Right lobe of liver (tissue), 6 donors: ENCODE measurements around the gene PPP1R17. TPM values are rescaled to one million over a fixed set of nuclear protein-coding genes. Genes with fewer than 3 reads are reported as not detected.

ENCODE experiments used
- ATAC-seq, 4 donors: fragments of 200-7000 bp; cut with Tn5 transposase; one replicate each; pipeline ENCODE4 v1.9.1; 2020; ENCODE audit warnings: mild to moderate bottlenecking in 4 of 4, moderate library complexity in 4 of 4
- DNase-seq, 3 donors: peaks; one replicate each; pipeline ENCODE4 v3.0.0-alpha.2; 2020
- H3K27ac ChIP-seq, 3 donors: fragments of 200-600 bp; one replicate each; pipeline ENCODE4 v1.8.0; 2022
- H3K27me3 ChIP-seq, 2 donors: fragments of 200-600 bp; one replicate each; pipeline ENCODE4 v1.8.0; 2022
- H3K36me3 ChIP-seq, 4 donors: fragments of 200-600 bp; sonication (generic) in 1 of 4; one replicate each; pipeline versions ENCODE4 v1.5.1 to v1.8.0; 2017 to 2022; ENCODE audit warnings: control low read depth in 1 of 4
- H3K4me1 ChIP-seq, 4 donors: fragments of 200-600 bp; sonication (generic) in 1 of 4; one replicate each; pipeline versions ENCODE4 v1.5.1 to v1.8.0; 2017 to 2022; ENCODE audit warnings: control low read depth in 1 of 4
- H3K4me3 ChIP-seq, 3 donors: fragments of 200-600 bp; one replicate each; pipeline ENCODE4 v1.8.0; 2022
- H3K9me3 ChIP-seq, 4 donors: fragments of 200-600 bp; sonication (generic) in 1 of 4; one replicate each; pipeline versions ENCODE4 v1.5.1 to v1.8.0; 2017 to 2022; ENCODE audit warnings: control low read depth in 1 of 4
- POLR2A ChIP-seq: fragments of 450-650 bp; IDR thresholded peaks from one replicate; pipeline ENCODE4 v1.6.1; 2017; ENCODE audit warnings: antibody characterized with exemption, mild to moderate bottlenecking
- WGBS: methylation state at CpG from one replicate; pipeline ENCODE4 v1.1.6; 2018; ENCODE audit warnings: low coverage, low lambda C conversion rate; ENCODE audit not compliant: insufficient coverage; ENCODE audit errors: missing lambda C conversion rate; 5-methylcytosine and 5-hydroxymethylcytosine counted together
- intact Hi-C, 2 donors: fragments of 100-400 bp; cut with DNase I; formaldehyde crosslinking; loops; one replicate each; pipeline versions ENCODE4 v1.11.2 to v1.14.1; 2022
- total RNA-seq, 6 experiments: library from RNA; depleted of rRNA in 2 of 6; stranded (reverse); fragments of >200 nt in 2 of 6; fragmentation: NEBNext Ultra II Directional in 3 of 6; extraction: Animal tissue kit (Norgen Biotek cat#: 25700) in 3 of 6; gene quantifications; one replicate each; pipeline versions ENCODE4 v1.1.0 to v1.2.4, GENCODE V29; 2016 to 2023
- TF ChIP-seq, protein P1 (sequence below), 4 donors: fragments of 200-600 bp in 3 of 4; fragments of 450-650 bp in 1 of 4; IDR thresholded peaks; one replicate each; pipeline versions ENCODE4 v1.5.1 to v1.8.0; 2016 to 2022; ENCODE audit warnings: antibody characterized with exemption in 4 of 4, mild to moderate bottlenecking in 2 of 4
- donor health status: DM: no; HTN: yes; CAD: no.
- donor health status: DM: no; HTN: no; CAD: no.
- donor health status: DM: no; HTN: no; CAD: no.
- donor health status: DM: no; HTN: yes; CAD: no.
- donor health status: DM: no; HTN: yes; CAD: no.

PPP1R17 gene
- total RNA-seq, 6 experiments from 2014 or later, result not detected

GRCh38 chr7:31735991-31736982, 49.3 kb downstream of the PPP1R17 start:
- DNase-seq (peak in 2 of 3 donors; percentile 32 to 57), ATAC-seq (peak; percentile 84 to 95 (median 92))
- TF ChIP-seq, protein P1, sequence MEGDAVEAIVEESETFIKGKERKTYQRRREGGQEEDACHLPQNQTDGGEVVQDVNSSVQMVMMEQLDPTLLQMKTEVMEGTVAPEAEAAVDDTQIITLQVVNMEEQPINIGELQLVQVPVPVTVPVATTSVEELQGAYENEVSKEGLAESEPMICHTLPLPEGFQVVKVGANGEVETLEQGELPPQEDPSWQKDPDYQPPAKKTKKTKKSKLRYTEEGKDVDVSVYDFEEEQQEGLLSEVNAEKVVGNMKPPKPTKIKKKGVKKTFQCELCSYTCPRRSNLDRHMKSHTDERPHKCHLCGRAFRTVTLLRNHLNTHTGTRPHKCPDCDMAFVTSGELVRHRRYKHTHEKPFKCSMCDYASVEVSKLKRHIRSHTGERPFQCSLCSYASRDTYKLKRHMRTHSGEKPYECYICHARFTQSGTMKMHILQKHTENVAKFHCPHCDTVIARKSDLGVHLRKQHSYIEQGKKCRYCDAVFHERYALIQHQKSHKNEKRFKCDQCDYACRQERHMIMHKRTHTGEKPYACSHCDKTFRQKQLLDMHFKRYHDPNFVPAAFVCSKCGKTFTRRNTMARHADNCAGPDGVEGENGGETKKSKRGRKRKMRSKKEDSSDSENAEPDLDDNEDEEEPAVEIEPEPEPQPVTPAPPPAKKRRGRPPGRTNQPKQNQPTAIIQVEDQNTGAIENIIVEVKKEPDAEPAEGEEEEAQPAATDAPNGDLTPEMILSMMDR (IDR thresholded peaks at IDR 0.05), result peak; percentile 76 to 84 (median 78)
- TF ChIP-seq POLR2A, result no peak
- Histone ChIP-seq H3K9me3 (no peaks in the 10 kb centered on the region), H3K27ac (no peak overlapping the region), H3K4me3 (no peak overlapping the region), H3K27me3 (no peaks in the 10 kb centered on the region), H3K4me1 (no peaks in the 10 kb centered on the region), H3K36me3 (no peaks in the 10 kb centered on the region)
- intact Hi-C loops, result no loop called here
- 45% methylated on average over 11 of the region's 11 CpGs for WGBS

- intact Hi-C loops, result loop anchor here in 1 of 2 donors (10.0 kb wide), 1 partner anchor 463 kb away; no protein-coding TSS in a partner anchor
- no peak overlapping the region for H3K4me3 ChIP-seq
- no peaks in the 10 kb centered on the region for H3K4me1 ChIP-seq
- DNase-seq (no peak), ATAC-seq (no peak)
- no peak for TF ChIP-seq POLR2A
- TF ChIP-seq, protein P1 (IDR thresholded peaks at IDR 0.05), result no peak
- H3K27ac ChIP-seq, result no peak overlapping the region
- no peaks in the 10 kb centered on the region for H3K36me3 ChIP-seq
- no peaks in the 10 kb centered on the region for H3K9me3 ChIP-seq
- 26% methylated on average over 4 of the region's 4 CpGs for WGBS
- no peaks in the 10 kb centered on the region for H3K27me3 ChIP-seq
These were observed 54.8 kb downstream of the PPP1R17 start for GRCh38 chr7:31741852-31742251.

- 3% methylated on average over 4 of the region's 4 CpGs for WGBS
- DNase-seq, result peak; percentile 45 to 58 (median 57)
These were observed 57.4 kb downstream of the PPP1R17 start for GRCh38 chr7:31744294-31744874.

DNA sequence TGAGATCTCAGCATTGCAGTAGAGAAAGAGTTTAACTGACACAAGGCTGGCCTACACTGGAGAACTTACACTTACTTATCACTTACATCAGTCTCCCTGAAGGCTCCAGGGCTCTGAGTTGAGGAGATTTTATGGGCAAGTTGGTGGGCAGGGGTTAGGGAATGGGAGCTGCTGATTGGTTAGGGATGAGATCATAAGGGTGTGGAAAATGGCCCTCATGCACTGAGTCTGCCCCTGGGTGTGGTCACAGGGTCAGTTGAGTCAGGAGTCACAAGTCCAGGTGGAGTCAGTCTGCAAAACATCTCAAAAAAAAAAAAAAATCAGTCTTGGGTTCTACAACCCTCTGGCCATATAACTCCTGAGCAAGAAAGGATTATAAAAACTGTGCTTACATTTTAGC, 60.5 kb downstream of the PPP1R17 start:
- no peak overlapping the region for H3K27ac ChIP-seq
- no peaks in the 10 kb centered on the region for H3K9me3 ChIP-seq
- DNase-seq, result no peak
- TF ChIP-seq, protein P1 (IDR thresholded peaks at IDR 0.05), result no peak
- TF ChIP-seq POLR2A, result no peak
- ATAC-seq, result no peak
- H3K36me3 ChIP-seq, result no peaks in the 10 kb centered on the region
- intact Hi-C loops, result loop anchor here in 1 of 2 donors (10.0 kb wide), 1 partner anchor 457 kb away; no protein-coding TSS in a partner anchor
- H3K4me3 ChIP-seq, result no peak overlapping the region
- H3K4me1 ChIP-seq, result no peaks in the 10 kb centered on the region
- H3K27me3 ChIP-seq, result no peaks in the 10 kb centered on the region

More at GRCh38 chr7:31744294-31744874, 57.4 kb downstream of the PPP1R17 start:
- Histone ChIP-seq H3K4me3 (no peak overlapping the region), H3K27ac (no peak overlapping the region), H3K4me1 (no peaks in the 10 kb centered on the region), H3K9me3 (no peaks in the 10 kb centered on the region), H3K36me3 (no peaks in the 10 kb centered on the region), H3K27me3 (no peaks in the 10 kb centered on the region)
- TF ChIP-seq POLR2A, result no peak
- TF ChIP-seq, protein P1 (IDR thresholded peaks at IDR 0.05), result peak; percentile 83 to 90 (median 86)
- intact Hi-C loops, result loop anchor here in 1 of 2 donors (10.0 kb wide), 1 partner anchor 460 kb away; no protein-coding TSS in a partner anchor
- peak; percentile 87 to 91 (median 90) for ATAC-seq
